Cortex of kidney (tissue), 1 donor: ENCODE results near the gene BANP.
"Not testable (repeated sequence)": the region's sequence is repeated elsewhere in the genome, so short reads cannot be mapped to it uniquely, and the experiment has no call there.

Experiments
- DNase-seq: peaks from one replicate; lab custom pipeline; 2025; lab: John Stamatoyannopoulos, UW

BANP gene

DNA sequence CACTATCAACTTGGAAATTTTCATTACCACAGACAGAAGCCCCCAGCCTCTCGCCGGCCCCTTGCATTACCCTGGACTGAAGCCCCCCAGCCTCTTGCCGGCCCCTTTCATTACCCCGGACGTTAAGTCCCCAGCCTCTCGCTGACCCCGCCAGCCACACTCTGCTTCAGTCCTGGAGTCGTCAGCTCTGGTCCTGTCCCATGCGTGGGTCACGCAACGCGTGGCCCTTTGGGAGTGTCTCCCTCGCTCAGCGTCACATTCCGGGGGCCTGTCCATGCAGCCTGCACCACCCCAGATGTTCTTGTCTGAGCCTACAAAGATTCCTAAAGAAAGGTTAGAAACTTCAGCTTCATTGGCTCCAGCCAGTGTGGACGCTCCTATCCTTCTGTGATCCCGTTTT lies 153.1 kb downstream of the BANP start:
- DNase-seq, result not testable (repeated sequence)

DNA sequence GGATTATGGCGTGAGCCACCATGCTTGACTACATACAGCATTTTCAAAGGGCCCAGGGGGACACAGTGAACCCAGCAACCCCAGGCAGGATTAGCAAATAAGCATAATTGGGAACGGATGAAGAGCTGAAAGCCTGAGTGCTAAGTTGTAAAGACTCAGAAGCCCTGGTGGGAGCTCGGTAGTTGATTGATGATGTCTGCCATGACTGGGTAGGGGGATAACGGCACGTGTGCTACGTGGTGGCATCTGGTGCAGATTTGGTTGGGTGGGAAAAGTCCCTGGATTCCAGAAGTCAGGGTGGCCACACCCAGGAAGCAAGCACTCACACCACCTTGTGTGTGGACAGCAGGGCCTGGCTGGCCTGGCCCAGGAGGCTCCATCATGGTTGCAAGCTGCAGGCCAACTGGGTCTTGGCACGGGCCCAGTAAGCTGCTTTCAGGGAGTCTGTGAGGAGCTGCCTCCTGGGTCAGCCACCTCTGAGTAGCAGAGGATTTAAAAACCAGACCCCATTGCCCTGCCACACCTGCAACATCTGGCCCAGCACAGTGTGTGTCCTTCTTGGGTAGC lies 154.4 kb downstream of the BANP start:
- DNase-seq, result not testable (repeated sequence)

GRCh38 chr16:88106566-88106965 lies 155.3 kb downstream of the BANP start:
- DNase-seq, result not testable (repeated sequence)

DNA sequence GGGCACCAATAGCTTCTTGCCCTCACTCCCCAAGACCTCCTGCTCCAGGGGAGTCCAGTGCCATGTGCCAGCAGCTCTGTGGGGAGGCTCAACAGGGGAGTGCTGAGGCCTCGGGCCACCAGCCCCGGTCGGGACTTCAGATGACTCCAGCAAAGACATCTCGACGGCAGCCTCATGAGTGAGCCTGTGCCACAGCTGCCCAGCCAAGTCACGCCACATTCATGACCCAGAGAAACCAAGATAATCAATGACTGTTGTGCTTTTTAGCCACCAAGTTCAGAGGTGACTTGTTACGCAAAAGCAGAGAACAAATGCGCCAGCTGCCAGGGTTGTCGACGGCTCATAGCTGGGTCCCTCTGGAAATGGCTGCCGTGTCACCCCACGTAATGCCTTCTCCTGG lies 157.5 kb downstream of the BANP start:
- DNase-seq, result no peak

DNA sequence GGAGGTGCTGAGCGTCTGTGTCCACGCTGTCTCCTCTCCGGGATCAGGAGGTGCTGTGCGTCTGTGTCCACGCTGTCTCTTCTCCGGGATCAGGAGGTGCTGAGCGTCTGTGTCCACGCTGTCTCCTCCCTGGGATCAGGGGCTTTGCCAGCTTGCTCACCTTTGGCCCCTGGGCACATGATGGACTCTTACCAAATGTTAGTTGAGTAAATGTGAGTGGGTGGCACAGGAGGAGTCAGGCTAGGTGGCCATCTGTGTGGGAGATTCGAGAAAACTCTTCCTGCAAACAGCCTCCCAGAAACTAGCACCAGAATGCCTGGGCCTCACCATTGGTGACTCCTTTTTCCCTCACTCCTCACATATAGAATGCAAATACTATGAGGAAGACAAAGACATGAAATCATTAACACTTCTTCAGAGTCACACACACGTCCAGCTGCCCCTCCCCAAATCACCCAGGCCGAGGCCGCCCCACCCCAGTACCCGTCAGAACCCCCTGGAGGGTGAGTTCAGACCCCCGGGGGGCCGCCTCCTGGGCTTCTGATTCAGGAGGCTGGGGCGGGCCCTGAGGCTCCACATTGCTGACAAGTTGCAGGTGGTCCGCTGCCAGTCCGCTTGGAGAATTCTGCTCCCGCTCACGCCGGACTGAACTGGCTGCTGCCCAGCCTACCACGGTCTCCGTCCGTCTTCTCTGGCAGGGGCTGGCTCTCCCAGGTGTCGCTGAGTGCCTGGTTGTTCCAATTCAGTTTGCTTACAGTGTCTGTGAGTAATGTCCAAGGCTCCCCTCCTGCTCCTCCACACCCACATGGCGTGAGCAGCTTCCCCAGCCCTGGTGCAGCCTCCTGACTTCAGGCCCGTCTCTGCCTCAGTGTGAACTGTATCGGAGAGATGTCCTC lies 158.7 kb downstream of the BANP start:
- not testable (repeated sequence) for DNase-seq

GRCh38 chr16:88110875-88111494 lies 159.8 kb downstream of the BANP start:
- not testable (repeated sequence) for DNase-seq

DNA sequence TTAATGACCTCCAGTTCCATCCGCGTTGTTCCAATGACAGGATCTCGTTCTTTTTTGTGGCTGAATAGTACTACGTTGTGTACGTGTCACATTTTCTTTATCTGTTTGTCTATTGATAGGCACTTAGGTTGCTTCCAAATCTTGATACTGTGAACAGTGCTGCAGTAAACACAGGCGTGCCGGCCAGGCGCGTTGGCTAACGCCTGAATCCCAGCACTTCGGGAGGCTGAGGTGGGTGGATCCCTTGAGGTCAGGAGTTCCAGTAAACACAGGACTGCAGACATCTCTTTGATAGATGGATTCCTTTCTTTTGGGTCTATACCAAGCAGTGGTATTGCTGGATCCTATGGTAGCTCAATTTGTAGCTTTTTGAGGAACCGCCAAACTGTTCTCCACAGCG lies 160.7 kb downstream of the BANP start:
- not testable (repeated sequence) for DNase-seq

DNA sequence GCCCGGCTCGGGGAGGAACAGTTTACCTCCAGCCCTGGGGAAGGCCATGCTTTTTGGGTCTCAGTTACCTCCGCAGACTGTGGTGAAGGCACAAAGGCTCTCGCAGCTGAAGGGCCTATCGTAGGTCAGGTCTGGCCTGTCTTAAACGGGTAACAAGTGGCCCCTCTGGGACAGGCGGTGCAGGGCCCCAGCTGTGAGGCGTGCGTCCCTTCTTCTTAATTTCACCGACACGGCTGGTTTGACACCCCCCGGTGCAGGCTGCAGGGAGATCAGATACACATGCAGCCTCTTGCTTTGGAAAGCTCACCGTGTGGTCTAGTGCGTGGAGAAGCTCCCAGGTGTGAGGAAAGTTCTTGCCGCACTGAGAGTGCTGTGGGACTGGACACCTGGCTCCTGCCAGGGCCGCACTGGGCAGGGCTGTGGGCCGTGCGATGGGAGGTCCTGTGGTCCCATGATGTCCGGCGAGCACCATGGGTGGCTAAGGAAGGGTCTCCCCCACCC lies 162.4 kb downstream of the BANP start:
- DNase-seq, result no peak

DNA sequence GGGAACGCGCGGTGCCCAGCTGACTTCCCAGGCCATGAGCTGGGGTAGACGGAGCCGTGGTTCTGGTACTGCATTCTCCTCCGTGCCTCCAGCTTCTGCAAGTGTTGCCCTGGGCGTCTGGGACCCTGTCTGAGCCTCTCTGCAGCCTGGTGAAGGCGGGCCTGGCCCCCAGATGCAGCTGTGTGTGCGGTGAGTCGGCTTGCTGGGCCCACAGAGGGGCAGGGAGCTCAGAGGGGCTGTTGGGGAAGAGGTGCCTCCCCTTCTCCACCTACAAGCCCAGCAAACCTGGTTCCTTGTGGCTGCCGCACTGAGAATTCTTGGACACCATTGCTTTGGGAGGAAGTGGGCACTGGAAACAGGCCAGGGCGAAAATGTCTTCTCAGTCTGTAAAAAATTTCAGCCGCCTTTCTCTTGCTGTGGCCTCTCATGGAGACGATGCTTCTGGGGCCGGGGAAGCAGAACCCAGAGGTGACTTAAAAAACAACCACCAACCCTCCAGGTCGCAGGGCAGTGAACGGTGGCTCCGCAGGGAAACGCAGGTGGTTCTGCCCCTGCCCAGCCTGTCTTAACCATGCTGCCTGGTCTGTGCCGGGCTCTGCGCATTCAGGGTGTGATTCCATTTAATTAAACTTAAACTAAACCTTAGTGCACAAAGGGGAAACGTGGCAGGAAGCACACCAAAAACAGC lies 163.5 kb downstream of the BANP start:
- DNase-seq, result not testable (repeated sequence)

DNA sequence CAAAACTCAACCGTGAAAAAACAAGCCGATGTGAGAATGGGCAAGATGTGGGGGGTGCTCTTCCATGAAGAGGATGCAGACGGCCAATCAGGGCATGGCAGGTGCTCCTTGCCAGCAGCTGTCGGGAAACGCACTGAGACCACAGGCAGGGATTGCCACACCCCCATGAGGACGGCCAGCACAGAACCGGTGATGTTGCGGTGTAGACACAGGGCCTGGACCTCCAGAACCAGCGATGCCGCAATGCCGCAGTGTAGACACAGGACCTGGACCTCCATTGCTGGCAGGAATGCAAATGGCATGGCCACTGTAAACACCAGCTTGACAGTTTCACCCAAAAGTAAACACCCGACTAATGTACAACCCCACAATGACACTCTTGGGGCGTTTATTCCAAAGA lies 164.9 kb downstream of the BANP start:
- DNase-seq, result no peak

DNA sequence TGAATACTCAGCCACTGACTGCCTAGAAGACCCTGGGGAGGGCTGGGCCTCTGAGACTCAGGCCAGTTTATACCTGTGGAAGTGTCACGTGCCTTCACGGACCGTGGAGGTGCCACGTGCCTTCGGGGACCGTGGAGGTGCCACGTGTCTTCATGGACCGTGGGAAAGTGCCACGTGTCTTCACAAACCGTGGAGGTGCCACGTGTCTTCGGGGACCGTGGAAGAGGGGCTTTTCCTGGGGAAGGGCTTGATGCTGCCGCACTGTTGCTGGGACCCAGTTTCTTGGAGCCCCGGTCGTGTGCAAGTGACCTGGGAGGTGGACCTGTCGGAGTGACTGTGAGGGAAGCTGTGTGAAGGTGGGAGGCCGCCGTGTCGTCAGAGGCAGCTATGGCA lies 166.2 kb downstream of the BANP start:
- DNase-seq, result no peak

GRCh38 chr16:88118376-88118775 lies 167.1 kb downstream of the BANP start:
- no peak for DNase-seq

- not testable (repeated sequence) for DNase-seq
Measured at GRCh38 chr16:88118852-88119741, 167.9 kb downstream of the BANP start.

- DNase-seq, result not testable (repeated sequence)
Measured at GRCh38 chr16:88119881-88120751, 168.9 kb downstream of the BANP start.

DNA sequence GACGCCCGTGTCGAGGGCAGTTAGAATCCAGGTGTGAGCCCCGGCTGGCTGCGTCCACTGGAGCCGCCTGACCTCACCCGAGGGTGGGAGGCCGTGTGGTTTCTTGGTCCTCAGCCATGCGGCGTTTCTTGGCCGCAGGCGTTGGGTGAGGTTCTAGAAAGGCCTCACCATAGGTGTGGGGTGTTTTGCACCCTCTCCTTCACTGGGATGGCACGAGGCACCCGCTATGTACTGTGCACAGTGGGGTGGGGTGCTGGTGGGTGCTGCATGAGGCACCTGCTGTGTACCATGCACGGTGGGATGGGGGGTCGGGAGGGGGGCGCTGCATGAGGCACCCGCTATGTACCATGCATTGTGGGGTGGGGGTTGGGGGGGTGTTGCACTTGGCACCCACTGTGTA lies 169.6 kb downstream of the BANP start:
- no peak for DNase-seq

DNA sequence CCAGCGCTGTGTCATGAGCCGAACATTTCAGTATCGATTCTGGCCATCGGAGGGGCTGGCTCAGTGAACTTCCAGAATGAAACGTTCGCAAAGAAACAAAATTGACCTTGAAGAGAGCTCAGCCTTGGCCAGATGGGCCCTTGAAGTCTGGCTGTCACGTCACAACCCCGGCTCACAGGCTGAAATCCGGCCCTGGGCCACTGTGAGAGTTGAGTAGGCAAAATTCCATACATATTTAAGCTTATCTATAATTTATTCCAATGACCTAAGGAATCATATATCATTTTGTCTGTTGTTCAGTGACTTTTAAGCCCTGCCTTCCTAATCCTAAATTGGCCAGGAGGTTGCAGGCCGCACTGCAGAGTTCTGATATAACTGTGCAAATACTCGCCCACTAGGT lies 170.2 kb downstream of the BANP start:
- not testable (repeated sequence) for DNase-seq

GRCh38 chr16:88121886-88122580 lies 170.8 kb downstream of the BANP start:
- DNase-seq, result no peak
